Ascending aorta (tissue), 2 donors: ENCODE data around the gene HSPB6. TPM values are rescaled to one million over a fixed set of nuclear protein-coding genes. Genes with fewer than 3 reads are reported as not detected.
A peak's percentile ranks its signal among the peaks of the same experiment; 100 is the strongest.
"Not testable (repeated sequence)": the region's sequence is repeated elsewhere in the genome, so short reads cannot be mapped to it uniquely, and the experiment has no call there.

Experiments used
- DNase-seq, 2 donors: peaks; one replicate each; pipeline ENCODE4 v3.0.0-alpha.2; 2019; ENCODE audit warnings: low spot score in 2 of 2
- H3K27ac ChIP-seq, 2 donors: fragments of 200-600 bp; sonication (generic); one replicate each; pipeline ENCODE4 v1.5.1; 2016 to 2017; ENCODE audit warnings: mild to moderate bottlenecking in 1 of 2
- H3K27me3 ChIP-seq: fragments of 200-600 bp; sonication (generic); one replicate; pipeline ENCODE4 v1.5.1; 2017
- H3K36me3 ChIP-seq, 2 donors: fragments of 200-600 bp; sonication (generic); one replicate each; pipeline ENCODE4 v1.5.1; 2016
- H3K4me1 ChIP-seq, 2 donors: fragments of 200-600 bp; sonication (generic); one replicate each; pipeline ENCODE4 v1.5.1; 2016 to 2017; ENCODE audit warnings: mild to moderate bottlenecking in 1 of 2
- H3K4me3 ChIP-seq, 2 donors: fragments of 200-600 bp; sonication (generic); one replicate each; pipeline ENCODE4 v1.5.1; 2016 to 2017; ENCODE audit warnings: mild to moderate bottlenecking in 1 of 2
- H3K9me3 ChIP-seq, 2 donors: fragments of 200-600 bp; sonication (generic); one replicate each; pipeline ENCODE4 v1.5.1; 2016
- CTCF ChIP-seq, 3 experiments: fragments of 200-600 bp in 2 of 3; fragments of 450-650 bp in 1 of 3; sonication (generic) in 2 of 3; IDR thresholded peaks; one replicate each; pipeline ENCODE4 v1.5.1; 2016 to 2019; ENCODE audit warnings: antibody characterized with exemption in 3 of 3, mild to moderate bottlenecking in 1 of 3, moderate library complexity in 1 of 3
- intact Hi-C: fragments of 100-400 bp; cut with DNase I; formaldehyde crosslinking; loops from one replicate; pipeline ENCODE4 v1.15.1; 2023
- total RNA-seq: library from RNA; depleted of rRNA; stranded (reverse); fragments of >200 nt; gene quantifications from one replicate; pipeline ENCODE4 v1.1.0, GENCODE V29; 2016

Gene HSPB6
- total RNA-seq, 1 donor from 2014 or later = 265 TPM

DNA sequence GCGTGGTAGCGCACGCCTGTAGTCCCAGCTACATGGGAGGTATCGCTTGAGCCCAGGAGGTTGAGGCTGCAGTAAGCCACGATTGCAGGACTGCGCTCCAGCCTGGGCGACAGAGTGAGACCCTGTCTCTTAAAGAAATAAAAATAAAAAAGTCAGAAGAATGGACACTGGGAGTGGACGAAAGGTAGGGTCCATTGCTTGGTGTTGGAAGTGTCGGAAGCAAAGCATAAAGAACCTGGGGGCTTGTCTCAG is 18.1 kb upstream of the HSPB6 start:
- DNase-seq = no peak
- H3K4me3 ChIP-seq = peak overlapping the region; percentile 84 to 88
- intact Hi-C loops = loop anchor here (1.0 to 10.0 kb wide), 8 partner anchors 17 to 279 kb away; partner anchors contain the start of genes PROSER3, PSENEN, THAP8 and TMEM147

DNA sequence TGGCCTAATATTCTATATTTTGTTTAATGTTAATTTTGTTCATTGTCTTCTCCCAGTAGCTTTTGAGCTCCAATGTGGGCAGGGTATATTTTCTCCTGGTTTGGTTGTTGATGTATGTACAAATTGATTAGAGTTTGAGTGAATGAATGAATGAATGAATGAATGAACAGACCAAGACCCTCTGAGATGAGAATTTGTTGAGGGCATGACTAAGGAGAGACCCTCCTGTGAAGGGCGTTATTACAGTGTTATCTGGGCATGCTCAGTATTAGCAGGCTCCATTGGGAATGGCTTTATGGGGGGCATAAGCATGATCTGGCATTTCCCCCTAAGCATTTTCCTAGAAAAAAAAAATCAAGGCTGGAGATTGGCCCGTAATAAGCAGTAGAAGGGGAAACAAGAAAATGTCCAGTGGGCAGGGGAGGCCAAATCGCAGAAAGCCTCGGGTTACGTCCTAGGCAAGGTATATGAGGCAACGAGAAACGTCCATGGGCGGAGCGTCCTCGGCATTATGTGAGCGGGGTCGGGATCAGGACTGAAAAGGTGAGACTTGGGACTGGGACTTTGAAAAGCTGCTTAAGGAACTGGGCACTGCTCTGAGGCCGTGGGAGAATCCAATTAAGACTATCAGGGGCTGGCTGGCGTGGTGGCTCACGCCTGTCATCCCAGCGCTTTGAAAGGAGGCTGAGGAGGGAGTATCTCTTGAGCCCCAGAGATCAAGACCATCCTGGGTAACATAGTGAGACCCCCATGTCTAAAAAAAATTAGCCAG is 17.6 kb upstream of the HSPB6 start:
- no peak for DNase-seq
- Histone ChIP-seq H3K27me3 (no peaks in the 10 kb centered on the region), H3K4me3 (peak overlapping the region; percentile 84 to 88), H3K4me1 (peaks cover 5 to 14% of the 10 kb centered on the region in 2 donors), H3K27ac (no peak overlapping the region), H3K9me3 (no peaks in the 10 kb centered on the region), H3K36me3 (no peaks in the 10 kb centered on the region)
- TF ChIP-seq CTCF (IDR thresholded peaks at IDR 0.05) = no peak
- intact Hi-C loops = loop anchor here (1.0 to 10.0 kb wide), 8 partner anchors 16 to 280 kb away; partner anchors contain the start of genes PROSER3, PSENEN, THAP8 and TMEM147

More for the DNA sequence above, 18.1 kb upstream of the HSPB6 start:
- no peaks in the 10 kb centered on the region for H3K9me3 ChIP-seq
- no peaks in the 10 kb centered on the region for H3K27me3 ChIP-seq
- H3K27ac ChIP-seq = no peak overlapping the region
- H3K4me1 ChIP-seq = peaks cover 5 to 14% of the 10 kb centered on the region in 2 donors
- H3K36me3 ChIP-seq = peaks cover under 1 to 4% of the 10 kb centered on the region in 2 donors
- no peak for TF ChIP-seq CTCF (IDR thresholded peaks at IDR 0.05)

GRCh38 chr19:35773020-35773806 is 16.4 kb upstream of the HSPB6 start:
- Histone ChIP-seq H3K4me1 (peaks cover 5 to 14% of the 10 kb centered on the region in 2 donors), H3K4me3 (no peak overlapping the region), H3K9me3 (no peaks in the 10 kb centered on the region), H3K36me3 (no peaks in the 10 kb centered on the region), H3K27ac (no peak overlapping the region), H3K27me3 (no peaks in the 10 kb centered on the region)
- intact Hi-C loops = loop anchor here (10.0 kb wide), 1 partner anchor 122 kb away; no protein-coding TSS in a partner anchor
- TF ChIP-seq CTCF (IDR thresholded peaks at IDR 0.05) = no peak
- DNase-seq = no peak

GRCh38 chr19:35772362-35772761 is 15.5 kb upstream of the HSPB6 start:
- H3K27ac ChIP-seq, H3K4me3 ChIP-seq, H3K9me3 ChIP-seq, DNase-seq, H3K36me3 ChIP-seq, H3K27me3 ChIP-seq: not testable (repeated sequence)
- intact Hi-C loops = loop anchor here (10.0 kb wide), 1 partner anchor 122 kb away; no protein-coding TSS in a partner anchor
- peaks cover 5 to 14% of the 10 kb centered on the region in 2 donors for H3K4me1 ChIP-seq

DNA sequence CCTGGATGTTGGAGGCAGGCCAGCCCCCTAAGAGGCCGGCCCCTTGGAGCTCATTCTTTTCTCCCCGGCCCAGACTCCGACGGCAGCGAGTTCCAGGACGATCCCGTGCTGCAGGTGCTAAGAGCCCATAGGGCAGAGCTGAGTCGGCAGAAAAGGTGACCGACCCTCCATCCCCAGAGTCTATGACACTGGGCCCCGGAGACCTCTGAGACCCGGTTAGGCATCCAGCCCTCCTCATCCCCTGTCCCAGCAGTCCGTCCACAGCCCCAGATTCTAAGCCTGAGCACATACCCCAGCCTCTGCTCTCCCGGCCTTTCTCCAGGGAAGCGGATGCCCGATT is 11.2 kb upstream of the HSPB6 start:
- Histone ChIP-seq H3K4me1 (no peaks in the 10 kb centered on the region), H3K27me3 (no peaks in the 10 kb centered on the region), H3K36me3 (peaks cover 19 to 25% of the 10 kb centered on the region in 2 donors), H3K9me3 (no peaks in the 10 kb centered on the region), H3K4me3 (no peak overlapping the region), H3K27ac (no peak overlapping the region)
- TF ChIP-seq CTCF (IDR thresholded peaks at IDR 0.05) = no peak
- intact Hi-C loops = no loop called here
- no peak for DNase-seq
